ENCODE measurements around the gene SLC49A4. TPM values are rescaled to one million over a fixed set of nuclear protein-coding genes. Genes with fewer than 3 reads are reported as not detected.

SLC49A4 gene
- total RNA-seq, 1 donor from 2014 or later: 2.0 TPM

DNA sequence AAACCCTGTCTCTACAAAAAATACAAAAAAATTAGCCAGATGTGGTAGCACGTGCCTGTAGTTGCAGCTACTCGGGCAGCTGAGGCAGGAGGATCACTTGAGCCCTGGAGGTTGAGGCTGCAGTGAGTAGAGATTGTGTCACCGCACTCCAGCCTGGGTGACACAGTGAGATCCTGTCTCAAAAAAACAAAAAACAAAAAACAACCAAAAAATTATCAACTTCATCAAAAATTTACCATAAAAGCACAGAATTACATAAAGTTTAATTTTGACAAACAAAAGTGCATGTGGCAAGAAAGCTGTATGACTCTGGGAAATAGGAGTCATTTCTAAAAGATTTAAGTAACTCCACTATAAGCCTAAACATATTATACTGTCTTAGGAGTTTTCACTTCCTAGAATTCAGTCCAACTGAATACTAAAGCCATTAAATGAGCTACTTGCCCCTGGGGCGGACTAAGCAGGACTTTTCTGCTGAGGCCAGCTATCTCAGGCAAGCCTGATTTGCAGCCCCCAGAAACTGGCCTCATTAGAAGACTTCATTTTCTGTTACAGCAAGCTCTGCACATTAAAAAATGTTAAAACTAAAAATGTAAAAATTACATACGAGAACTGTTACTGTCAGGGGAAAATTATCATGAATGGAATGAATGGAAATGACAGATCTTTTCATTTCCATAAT lies 24.2 kb upstream of the SLC49A4 start:
- DNase-seq (ENCODE audit: low spot score): no peak
- Mint-ChIP-seq H3K9me3 (no peaks in the 10 kb centered on the region), H3K27me3 (ENCODE audit: low read depth) (no peaks in the 10 kb centered on the region), H3K27ac (no peak overlapping the region), H3K36me3 (ENCODE audit: low read depth) (peaks cover 3% of the 10 kb centered on the region), H3K4me3 (ENCODE audit: low read depth) (no peak overlapping the region), H3K4me1 (ENCODE audit: low read depth) (peaks cover 10% of the 10 kb centered on the region)
- intact Hi-C loops (cut with micrococcal nuclease): no loop called here

DNA sequence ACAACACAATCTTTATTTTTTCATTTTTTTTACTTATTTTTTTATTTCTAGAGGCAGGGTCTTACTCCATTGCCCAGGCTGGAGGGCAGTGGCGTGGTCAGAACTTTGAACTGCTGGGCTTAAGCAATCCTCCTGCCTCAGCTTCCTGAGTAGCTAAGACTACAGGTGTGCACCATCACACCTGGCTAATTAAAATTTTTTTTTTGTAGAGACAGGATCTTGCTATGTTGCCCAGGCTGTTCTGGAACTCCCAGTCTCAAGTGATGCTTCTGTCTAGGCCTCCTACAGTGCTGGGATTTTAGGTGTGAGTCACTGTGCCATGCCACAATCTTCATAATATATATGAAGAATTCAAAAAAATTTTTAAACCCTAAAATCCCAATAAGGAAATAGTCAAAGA lies 22.0 kb upstream of the SLC49A4 start:
- no peak for DNase-seq (ENCODE audit: low spot score)

DNA sequence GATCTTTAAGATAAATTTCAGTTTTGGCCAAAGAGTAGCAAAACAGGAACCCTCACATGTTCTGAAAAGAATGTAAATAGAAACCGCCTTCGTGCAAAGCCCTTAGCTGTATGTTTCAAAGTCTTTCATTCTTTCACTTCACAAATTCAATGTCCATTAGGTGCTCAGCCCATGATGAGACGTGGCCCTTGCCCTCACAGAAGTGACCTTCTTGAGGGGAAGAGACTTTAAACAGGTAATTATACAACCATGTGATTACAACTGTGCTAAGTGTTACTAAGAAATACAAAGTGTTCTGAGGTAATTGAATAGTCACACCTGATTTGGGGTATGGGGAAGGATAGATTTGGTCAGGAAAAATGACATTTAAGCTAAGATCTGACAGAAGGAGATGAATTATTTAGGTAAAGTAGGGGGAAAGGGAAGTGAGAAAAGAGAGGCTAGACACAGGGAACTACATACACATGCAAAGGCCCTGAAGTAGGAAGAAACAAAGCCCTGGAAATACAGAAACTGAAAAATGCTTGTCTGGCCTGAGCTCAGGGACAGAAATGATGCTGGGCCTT lies 20.8 kb upstream of the SLC49A4 start:
- Mint-ChIP-seq H3K36me3 (ENCODE audit: low read depth) (peaks cover 3% of the 10 kb centered on the region), H3K4me3 (ENCODE audit: low read depth) (no peak overlapping the region), H3K9me3 (no peaks in the 10 kb centered on the region), H3K4me1 (ENCODE audit: low read depth) (peaks cover 10% of the 10 kb centered on the region), H3K27me3 (ENCODE audit: low read depth) (no peaks in the 10 kb centered on the region), H3K27ac (no peak overlapping the region)
- intact Hi-C loops (cut with micrococcal nuclease): no loop called here
- no peak for DNase-seq (ENCODE audit: low spot score)

More for the DNA sequence above, 22.0 kb upstream of the SLC49A4 start:
- Mint-ChIP-seq H3K27ac (no peak overlapping the region), H3K36me3 (ENCODE audit: low read depth) (peaks cover 3% of the 10 kb centered on the region), H3K4me3 (ENCODE audit: low read depth) (no peak overlapping the region), H3K27me3 (ENCODE audit: low read depth) (no peaks in the 10 kb centered on the region), H3K4me1 (ENCODE audit: low read depth) (peaks cover 10% of the 10 kb centered on the region), H3K9me3 (no peaks in the 10 kb centered on the region)
- intact Hi-C loops (cut with micrococcal nuclease): no loop called here

DNA sequence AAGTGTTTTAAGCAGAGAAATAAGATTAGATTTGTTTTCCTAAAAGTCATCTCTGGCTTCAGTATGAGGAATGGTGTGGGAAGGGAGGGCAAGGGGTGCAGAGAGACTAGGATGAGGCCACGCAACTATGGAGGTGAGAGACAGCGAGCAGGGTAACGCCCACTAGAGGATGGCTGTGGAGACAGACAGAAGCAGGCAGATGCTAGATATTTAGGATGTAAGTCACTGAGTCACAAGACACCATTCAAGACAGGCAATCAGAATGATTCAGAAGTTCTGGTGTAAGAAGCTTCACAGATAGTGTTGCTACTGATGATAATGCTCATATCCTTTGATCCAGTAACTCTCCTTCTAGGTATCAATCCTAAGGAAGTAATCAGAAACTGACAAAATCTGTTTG lies 20.3 kb upstream of the SLC49A4 start:
- peaks cover 3% of the 10 kb centered on the region for H3K36me3 Mint-ChIP-seq (ENCODE audit: low read depth)
- no peaks in the 10 kb centered on the region for H3K9me3 Mint-ChIP-seq
- intact Hi-C loops (cut with micrococcal nuclease): no loop called here
- H3K27me3 Mint-ChIP-seq (ENCODE audit: low read depth): no peaks in the 10 kb centered on the region
- no peak for DNase-seq (ENCODE audit: low spot score)
- H3K4me3 Mint-ChIP-seq (ENCODE audit: low read depth): no peak overlapping the region
- H3K27ac Mint-ChIP-seq: no peak overlapping the region
- peaks cover 7% of the 10 kb centered on the region for H3K4me1 Mint-ChIP-seq (ENCODE audit: low read depth)

DNA sequence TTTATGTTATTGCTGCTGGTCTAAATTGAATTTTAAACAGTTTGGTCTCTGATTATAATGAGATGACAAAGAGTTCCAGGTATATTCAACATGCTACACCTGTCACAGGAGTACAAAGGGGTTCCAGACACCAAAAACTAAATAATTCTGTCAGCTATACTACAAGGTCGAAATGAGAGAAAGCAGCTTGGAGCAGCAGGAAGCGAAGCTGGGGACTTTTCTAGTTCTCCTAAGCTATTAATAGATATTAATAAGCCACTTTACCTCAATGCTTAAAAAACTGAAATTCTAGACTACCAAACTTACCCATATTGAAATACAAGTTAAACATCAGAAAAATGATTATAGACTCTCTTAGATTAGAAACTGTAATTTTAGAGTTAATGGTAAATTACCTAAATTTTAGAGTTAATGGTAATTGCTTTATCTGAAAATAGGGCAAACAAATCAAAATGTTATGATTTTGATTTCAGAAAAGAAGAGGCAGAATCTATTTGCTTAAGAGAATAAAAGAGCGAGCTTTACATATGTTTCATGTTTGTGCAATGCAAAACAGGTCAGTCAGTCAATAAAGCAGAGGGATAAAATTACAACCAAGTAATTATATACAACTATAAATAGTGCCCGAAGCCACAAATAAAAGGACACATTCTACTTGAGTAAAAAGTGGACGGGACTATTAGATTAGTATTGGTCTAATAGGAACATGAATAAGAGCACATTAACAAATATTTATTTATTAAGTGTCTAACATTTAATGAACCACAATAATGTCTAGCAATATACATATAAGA lies 18.0 kb upstream of the SLC49A4 start:
- Mint-ChIP-seq H3K27me3 (ENCODE audit: low read depth) (no peaks in the 10 kb centered on the region), H3K36me3 (ENCODE audit: low read depth) (peaks cover 5% of the 10 kb centered on the region), H3K27ac (no peak overlapping the region), H3K4me1 (ENCODE audit: low read depth) (peaks cover 6% of the 10 kb centered on the region), H3K4me3 (ENCODE audit: low read depth) (no peak overlapping the region), H3K9me3 (no peaks in the 10 kb centered on the region)
- intact Hi-C loops (cut with micrococcal nuclease): no loop called here
- DNase-seq (ENCODE audit: low spot score): no peak

DNA sequence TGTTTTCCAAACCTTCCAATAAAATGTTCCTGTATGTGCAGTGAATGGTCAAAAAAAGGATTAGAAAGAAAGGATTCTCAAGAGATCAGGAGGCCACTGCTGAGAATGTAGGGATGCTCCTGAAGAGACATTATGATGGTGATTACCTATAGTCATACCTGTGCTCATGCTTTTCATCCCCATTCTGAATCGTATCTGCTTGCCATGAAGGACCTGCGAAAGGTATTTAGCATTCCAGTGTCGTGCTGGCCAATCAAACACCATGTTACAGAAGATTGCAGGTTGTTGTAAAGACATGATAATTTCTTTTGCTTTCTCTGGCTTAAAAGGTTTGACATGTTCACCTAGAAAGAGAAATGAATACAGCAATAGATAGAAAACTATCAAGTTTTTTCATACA lies 17.3 kb upstream of the SLC49A4 start:
- Mint-ChIP-seq H3K4me3 (ENCODE audit: low read depth) (no peak overlapping the region), H3K4me1 (ENCODE audit: low read depth) (peaks cover 6% of the 10 kb centered on the region), H3K27ac (no peak overlapping the region), H3K27me3 (ENCODE audit: low read depth) (no peaks in the 10 kb centered on the region), H3K9me3 (no peaks in the 10 kb centered on the region), H3K36me3 (ENCODE audit: low read depth) (peaks cover 5% of the 10 kb centered on the region)
- DNase-seq (ENCODE audit: low spot score): no peak
- intact Hi-C loops (cut with micrococcal nuclease): no loop called here

DNA sequence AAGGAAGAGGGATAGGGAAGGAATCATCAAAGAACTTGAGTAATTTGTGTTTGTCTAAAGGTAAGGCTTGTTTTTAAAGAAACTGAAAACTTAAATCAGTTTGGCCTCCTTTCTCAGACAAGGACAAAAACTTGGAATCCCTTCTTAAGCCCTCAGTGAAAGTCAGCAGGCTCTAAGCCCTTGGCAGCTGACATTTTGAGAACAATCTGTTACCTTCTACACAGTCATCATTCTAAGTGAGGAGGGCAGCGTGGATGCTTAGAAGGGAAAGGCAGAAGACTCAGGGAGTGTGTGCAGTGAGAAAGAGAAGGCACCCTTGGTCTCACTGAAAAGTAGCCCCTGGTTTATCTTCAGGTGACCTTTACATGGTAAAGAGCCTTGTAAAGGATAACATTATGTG lies 12.1 kb upstream of the SLC49A4 start:
- intact Hi-C loops (cut with micrococcal nuclease): no loop called here
- Mint-ChIP-seq H3K27ac (no peak overlapping the region), H3K4me3 (ENCODE audit: low read depth) (no peak overlapping the region), H3K27me3 (ENCODE audit: low read depth) (no peaks in the 10 kb centered on the region), H3K9me3 (no peaks in the 10 kb centered on the region), H3K36me3 (ENCODE audit: low read depth) (peaks cover 5% of the 10 kb centered on the region), H3K4me1 (ENCODE audit: low read depth) (peaks cover 3% of the 10 kb centered on the region)
- no peak for DNase-seq (ENCODE audit: low spot score)

DNA sequence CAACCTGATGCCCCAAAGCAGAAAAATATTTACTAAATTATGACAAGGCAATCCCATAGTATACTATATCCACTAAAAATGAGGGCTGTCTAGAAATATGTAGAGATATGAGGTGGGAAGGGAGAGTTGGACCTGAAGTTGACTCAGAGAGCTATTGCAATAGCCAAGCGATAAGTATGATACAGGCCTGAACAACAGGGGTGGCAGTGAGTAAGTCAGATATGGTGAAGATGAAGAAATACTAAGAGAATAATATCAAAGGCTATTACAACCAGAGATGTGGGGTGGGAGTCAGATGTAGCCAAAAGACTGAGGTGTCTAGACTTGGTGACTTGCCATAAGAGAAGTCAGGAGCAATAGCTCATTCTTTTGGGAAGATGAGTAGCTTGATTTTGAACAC lies 10.4 kb upstream of the SLC49A4 start:
- no peak overlapping the region for H3K4me3 Mint-ChIP-seq (ENCODE audit: low read depth)
- H3K27ac Mint-ChIP-seq: no peak overlapping the region
- DNase-seq (ENCODE audit: low spot score): no peak
- intact Hi-C loops (cut with micrococcal nuclease): no loop called here
- peaks cover 5% of the 10 kb centered on the region for H3K4me1 Mint-ChIP-seq (ENCODE audit: low read depth)
- H3K9me3 Mint-ChIP-seq: no peaks in the 10 kb centered on the region
- peaks cover 5% of the 10 kb centered on the region for H3K36me3 Mint-ChIP-seq (ENCODE audit: low read depth)
- H3K27me3 Mint-ChIP-seq (ENCODE audit: low read depth): no peaks in the 10 kb centered on the region

DNA sequence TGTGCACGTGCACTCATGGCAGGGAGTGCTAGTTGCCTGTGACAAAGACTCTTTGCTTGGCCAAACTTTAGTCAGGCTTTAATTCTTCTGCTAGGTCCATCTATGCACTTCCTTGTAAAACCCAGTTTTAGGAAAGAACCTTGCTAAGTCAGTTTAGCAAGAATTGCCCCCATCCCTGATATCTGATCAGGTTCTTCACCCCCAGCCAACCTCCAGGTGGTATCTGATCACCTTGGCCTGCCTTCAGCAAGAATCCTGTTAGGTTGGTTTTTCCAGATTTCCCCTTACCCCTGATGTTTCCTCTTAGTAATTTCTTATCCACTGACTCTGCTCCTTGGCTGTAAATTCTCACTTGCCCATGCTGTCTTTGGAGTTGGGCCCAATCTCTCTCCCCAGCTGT lies 9.6 kb upstream of the SLC49A4 start:
- no peaks in the 10 kb centered on the region for H3K9me3 Mint-ChIP-seq
- peaks cover 5% of the 10 kb centered on the region for H3K36me3 Mint-ChIP-seq (ENCODE audit: low read depth)
- no peak overlapping the region for H3K4me3 Mint-ChIP-seq (ENCODE audit: low read depth)
- no peaks in the 10 kb centered on the region for H3K27me3 Mint-ChIP-seq (ENCODE audit: low read depth)
- H3K27ac Mint-ChIP-seq: no peak overlapping the region
- intact Hi-C loops (cut with micrococcal nuclease): no loop called here
- peaks cover 7% of the 10 kb centered on the region for H3K4me1 Mint-ChIP-seq (ENCODE audit: low read depth)
- no peak for DNase-seq (ENCODE audit: low spot score)

DNA sequence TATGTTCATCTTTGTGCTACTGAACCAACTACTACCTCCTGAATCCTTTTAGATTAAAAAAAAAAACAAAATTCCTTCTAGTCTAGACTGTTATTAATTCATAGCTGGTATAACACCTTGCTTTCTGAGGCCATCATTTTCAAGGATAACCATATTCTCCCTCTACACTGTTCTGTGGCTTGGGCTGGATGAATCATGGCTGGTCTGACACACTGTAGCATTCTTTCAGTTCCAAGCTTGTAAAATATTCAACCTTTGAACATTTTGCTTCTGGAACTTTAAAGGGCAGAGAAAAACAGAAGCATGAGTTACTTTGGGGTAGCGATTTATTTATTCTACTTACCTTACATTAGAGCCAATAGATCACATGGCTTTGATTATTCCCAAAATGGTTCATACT lies 8.8 kb upstream of the SLC49A4 start:
- H3K9me3 Mint-ChIP-seq: no peaks in the 10 kb centered on the region
- H3K4me3 Mint-ChIP-seq (ENCODE audit: low read depth): no peak overlapping the region
- peaks cover 5% of the 10 kb centered on the region for H3K36me3 Mint-ChIP-seq (ENCODE audit: low read depth)
- intact Hi-C loops (cut with micrococcal nuclease): no loop called here
- peaks cover 7% of the 10 kb centered on the region for H3K4me1 Mint-ChIP-seq (ENCODE audit: low read depth)
- H3K27me3 Mint-ChIP-seq (ENCODE audit: low read depth): no peaks in the 10 kb centered on the region
- no peak for DNase-seq (ENCODE audit: low spot score)
- H3K27ac Mint-ChIP-seq: no peak overlapping the region

DNA sequence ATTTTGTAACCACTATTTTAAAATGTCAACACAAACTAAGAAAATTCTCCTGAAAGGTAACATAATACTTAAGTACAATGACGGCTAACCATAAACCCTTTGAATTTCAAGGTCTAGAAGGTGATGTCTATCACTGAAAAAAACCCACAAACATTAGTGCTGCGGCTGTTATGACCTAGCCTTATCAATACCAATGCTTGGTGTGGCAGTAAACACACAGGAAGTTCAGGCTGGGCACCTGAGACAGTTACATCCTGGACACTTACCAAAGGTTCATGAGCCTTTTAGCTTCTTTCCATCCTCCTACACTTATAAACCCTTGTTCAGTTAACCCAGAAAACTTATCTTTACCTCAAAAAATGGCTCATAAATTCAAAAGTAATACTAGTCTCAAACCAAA lies 7.0 kb upstream of the SLC49A4 start:
- intact Hi-C loops (cut with micrococcal nuclease): no loop called here
- Mint-ChIP-seq H3K4me3 (ENCODE audit: low read depth) (no peak overlapping the region), H3K27me3 (ENCODE audit: low read depth) (no peaks in the 10 kb centered on the region), H3K27ac (no peak overlapping the region), H3K9me3 (no peaks in the 10 kb centered on the region), H3K36me3 (ENCODE audit: low read depth) (no peaks in the 10 kb centered on the region), H3K4me1 (ENCODE audit: low read depth) (peaks cover 8% of the 10 kb centered on the region)
- no peak for DNase-seq (ENCODE audit: low spot score)

DNA sequence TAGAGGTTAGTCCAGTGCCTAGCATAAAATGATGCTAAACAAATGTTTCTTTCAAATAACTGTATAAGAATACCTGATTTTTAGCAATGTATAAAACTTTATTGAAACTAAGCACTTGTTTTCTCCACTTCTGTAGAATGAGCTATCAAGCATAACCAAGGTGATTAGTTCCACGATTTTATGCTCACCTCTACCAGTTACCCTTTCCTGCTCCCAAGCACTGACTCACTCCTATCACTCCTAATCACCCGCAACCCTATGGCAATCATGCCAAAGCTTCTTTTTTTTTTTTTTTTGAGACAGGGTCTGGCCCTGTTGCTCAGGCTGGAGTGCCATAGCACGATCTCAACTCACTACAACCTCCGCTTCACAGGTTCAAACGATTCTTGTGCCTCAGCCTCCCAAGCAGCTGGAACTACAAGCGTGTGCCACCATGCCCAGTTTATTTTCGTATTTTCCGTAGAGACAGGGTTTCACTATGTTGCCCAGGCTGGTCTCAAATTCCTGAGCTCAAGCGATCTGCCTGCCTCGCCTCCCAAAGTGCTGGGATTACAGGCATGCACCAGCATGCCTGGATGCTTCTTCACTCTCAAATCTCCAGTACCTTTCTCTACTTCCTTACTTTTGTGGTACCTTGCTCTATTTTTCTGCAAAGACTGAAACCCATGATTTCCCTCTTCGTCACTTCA lies 5.1 kb upstream of the SLC49A4 start:
- H3K9me3 Mint-ChIP-seq: no peaks in the 10 kb centered on the region
- H3K36me3 Mint-ChIP-seq (ENCODE audit: low read depth): no peaks in the 10 kb centered on the region
- DNase-seq (ENCODE audit: low spot score): no peak
- intact Hi-C loops (cut with micrococcal nuclease): loop anchor here (5.0 to 10.0 kb wide), 6 partner anchors 107 to 1245 kb away; partner anchors contain the start of genes DTX3L, FAM162A, HACD2 and MIX23
- peaks cover 21% of the 10 kb centered on the region for H3K4me1 Mint-ChIP-seq (ENCODE audit: low read depth)
- H3K27ac Mint-ChIP-seq: no peak overlapping the region
- no peak overlapping the region for H3K4me3 Mint-ChIP-seq (ENCODE audit: low read depth)
- H3K27me3 Mint-ChIP-seq (ENCODE audit: low read depth): no peaks in the 10 kb centered on the region

Data from activated T-helper 2 cell treated with anti-CD3 and anti-CD28 coated beads, Interferon-gamma antibody, Interleukin-2, Interleukin-4, amounts not matched to agents 10 μg/mL and 5 μg/mL and 100 μg/mL, durations not matched to agents 14 hours and 24 hours and 36 hours (primary cell).